TTC549 (cell line): ENCODE measurements around the gene IL18.
"Not testable (repeated sequence)": the region's sequence is repeated elsewhere in the genome, so short reads cannot be mapped to it uniquely, and the experiment has no call there.

Experiments
- FAIRE-seq: peaks from 2 replicates; lab custom pipeline; 2012; peaks lifted over from hg19 to GRCh38; lab: Jason Lieb, UNC

IL18 gene

GRCh38 chr11:112115386-112115785 is 48.5 kb downstream of the IL18 start:
- FAIRE-seq, result no peak

GRCh38 chr11:112114460-112114859 is 49.4 kb downstream of the IL18 start:
- no peak for FAIRE-seq

GRCh38 chr11:112113539-112114457 is 50.1 kb downstream of the IL18 start:
- peak; percentile 60 for FAIRE-seq

- no peak for FAIRE-seq
Observed at GRCh38 chr11:112106070-112106469, 57.8 kb downstream of the IL18 start.

- FAIRE-seq, result no peak
Observed at GRCh38 chr11:112103446-112103845, 60.4 kb downstream of the IL18 start.

- no peak for FAIRE-seq
Observed at GRCh38 chr11:112100462-112100861, 63.4 kb downstream of the IL18 start.

GRCh38 chr11:112097734-112098528 is 66.0 kb downstream of the IL18 start:
- FAIRE-seq, result no peak

GRCh38 chr11:112096194-112096593 is 67.7 kb downstream of the IL18 start:
- FAIRE-seq, result no peak

- FAIRE-seq, result not testable (repeated sequence)
Observed at GRCh38 chr11:112095302-112095701, 68.6 kb downstream of the IL18 start.
